ENCODE data around the gene FOXO1.

FOXO1 gene

DNA sequence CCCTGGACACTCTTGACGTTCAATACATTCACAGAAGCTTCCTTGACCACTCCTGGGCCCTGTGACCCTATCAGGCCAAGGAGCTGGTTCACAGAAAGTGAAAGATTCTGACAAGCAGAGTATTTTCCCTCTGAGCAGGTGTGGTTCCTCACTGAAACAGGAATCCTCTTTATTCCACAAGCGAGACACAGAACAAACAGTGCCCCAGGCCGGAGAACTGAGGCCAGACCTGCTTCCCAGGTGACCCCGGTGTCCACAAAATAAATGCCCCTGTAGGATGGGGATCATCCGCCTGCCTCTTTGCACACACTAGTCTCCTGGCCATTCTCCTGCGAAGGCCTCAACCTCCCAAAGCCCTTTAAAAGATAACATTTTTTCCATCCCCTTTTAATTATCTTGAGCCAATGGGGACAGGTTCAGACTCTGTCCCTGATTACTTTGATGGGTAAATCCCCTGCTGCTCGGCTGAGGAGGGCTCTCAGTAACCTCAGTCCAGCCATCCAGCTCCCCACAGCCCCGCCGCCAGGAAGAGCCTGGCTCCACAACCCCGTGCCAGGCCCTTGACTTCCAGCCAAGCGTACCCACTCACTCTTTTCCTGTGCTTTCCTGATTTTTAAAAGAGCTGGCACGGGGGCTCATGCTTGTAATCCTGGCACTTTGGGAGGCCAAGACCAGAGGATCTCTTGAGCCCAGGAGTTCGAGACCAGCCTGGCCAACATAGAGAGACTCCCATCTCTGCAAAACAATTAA is 129.1 kb downstream of the FOXO1 start:
- no peak for DNase-seq

DNA sequence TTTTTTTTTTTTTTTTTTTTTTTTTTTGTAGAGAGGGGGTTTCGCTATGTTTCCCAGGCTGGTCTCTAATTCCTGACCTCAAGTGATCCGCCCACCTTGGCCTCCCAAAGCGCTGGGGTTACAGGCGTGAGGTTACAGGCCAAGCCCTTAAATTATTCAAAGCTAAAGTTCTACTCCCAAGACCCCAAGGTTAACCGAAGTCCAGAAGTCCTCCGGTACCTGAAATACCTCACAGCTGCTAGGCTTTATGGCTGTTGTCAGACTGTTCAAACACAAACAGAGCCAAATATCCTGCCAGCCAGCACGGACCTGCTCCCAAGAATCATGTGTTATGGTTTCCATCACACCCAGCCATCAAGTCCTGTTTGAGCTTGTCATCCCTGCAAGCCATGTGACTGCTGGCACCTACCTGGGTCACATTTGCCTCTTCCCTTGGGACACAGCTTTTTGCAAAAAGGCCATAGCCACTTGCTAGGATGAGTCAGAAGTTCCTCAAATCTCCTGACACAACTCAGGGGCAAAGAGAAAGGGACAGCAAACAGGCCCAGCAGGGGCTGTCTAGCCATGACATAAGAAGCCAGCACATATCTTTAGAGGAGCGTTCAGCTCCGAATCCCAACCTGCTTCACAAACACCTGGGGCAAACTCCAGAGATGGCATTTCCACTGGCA is 129.9 kb downstream of the FOXO1 start:
- DNase-seq: no peak

DNA sequence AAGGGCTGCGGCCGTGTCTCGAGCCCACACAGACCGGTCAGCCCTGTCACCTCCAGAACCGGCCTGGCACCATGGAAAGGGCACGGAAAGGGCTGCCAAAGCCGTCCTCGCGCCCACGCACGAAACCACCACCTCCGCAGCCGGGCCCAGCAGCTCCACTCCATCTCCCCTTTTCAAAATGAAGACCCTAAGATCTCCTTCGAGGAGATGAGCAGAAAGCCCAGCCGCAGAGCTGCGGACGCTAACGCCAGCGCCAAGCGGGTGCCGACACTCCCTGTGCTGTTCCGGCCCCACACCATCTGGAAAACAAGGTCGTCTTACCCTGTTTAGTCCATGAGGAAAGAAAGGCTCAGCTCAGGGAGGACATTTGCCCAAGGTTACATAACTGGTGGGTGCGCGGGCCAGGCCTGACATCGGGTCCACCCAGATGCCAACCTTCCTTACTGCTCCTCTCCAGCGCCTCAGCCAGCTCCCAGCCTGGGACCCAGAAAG is 131.1 kb downstream of the FOXO1 start:
- DNase-seq: no peak

DNA sequence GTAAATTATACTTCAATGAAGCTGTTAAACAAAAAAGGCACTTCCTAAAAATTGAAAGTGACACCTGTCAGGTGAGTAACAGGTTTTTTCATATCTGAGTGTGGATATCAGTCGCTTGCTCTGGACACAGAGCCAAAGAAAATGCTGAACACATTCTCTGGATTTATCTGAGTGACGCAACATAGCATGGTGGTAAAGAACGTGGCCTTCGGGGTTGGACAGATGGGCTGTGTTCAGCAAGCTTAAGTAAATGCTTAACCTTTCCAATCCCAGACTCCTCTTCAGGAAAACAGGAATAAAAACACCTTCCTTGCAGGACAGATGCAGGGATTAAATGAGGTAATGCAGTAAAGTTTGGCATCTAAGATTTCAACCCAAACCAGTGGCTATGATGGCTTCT is 132.0 kb downstream of the FOXO1 start:
- DNase-seq: no peak

DNA sequence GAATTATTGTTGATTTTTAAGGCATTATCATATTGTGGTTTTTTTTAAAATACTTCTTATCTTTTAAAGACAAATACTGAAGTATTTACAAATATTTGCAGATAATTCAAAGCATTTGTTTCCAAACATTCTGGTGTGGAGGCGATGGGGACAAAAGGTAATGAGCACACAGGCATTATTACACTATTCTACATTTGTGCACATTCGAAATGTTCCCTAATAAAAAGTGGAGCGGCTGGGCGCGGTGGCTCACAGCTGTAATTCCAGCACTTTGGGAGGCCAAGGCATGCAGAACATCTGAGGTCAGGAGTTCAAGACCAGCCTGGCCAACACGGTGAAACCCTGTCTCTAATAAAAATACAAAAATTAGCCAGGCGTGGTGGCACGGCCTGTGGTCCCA is 133.4 kb downstream of the FOXO1 start:
- no peak for DNase-seq

DNA sequence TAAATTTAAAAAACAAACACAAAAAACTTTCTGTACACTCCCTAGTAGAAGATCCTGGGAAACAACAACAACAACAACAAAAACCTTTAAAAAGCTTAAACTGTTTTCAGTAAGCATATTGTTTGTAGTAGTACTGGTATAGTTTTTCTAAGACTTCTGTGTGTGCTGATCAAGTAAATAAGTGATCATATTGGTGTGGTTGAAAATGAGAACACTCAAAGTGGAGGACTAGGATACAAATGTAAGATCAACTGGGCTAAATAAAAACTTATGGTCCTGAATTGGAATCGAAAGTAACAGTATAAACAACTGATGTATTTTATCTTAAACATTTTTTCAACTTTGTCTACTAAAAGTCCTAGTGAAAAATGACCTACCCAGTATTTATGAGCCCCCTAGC is 135.5 kb downstream of the FOXO1 start:
- no peak for DNase-seq

DNA sequence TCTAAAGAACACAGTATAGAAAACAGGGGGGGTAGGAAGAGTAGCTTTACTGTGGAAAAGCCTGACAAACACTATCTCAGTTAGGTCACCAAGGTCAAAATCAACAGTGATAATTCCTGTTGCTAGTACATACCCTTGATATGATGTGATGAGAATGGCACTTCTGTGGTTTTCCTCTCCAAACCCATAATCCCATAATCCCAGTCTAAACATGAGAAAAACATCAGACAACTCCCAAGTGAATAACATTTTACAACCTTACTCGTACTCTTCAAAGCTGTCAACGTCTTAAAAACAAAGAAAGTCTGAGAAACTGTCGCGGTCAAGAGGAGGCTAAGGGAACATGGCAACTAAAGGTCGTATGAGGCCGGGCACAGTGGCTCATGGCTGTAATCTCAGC is 137.6 kb downstream of the FOXO1 start:
- no peak for DNase-seq

DNA sequence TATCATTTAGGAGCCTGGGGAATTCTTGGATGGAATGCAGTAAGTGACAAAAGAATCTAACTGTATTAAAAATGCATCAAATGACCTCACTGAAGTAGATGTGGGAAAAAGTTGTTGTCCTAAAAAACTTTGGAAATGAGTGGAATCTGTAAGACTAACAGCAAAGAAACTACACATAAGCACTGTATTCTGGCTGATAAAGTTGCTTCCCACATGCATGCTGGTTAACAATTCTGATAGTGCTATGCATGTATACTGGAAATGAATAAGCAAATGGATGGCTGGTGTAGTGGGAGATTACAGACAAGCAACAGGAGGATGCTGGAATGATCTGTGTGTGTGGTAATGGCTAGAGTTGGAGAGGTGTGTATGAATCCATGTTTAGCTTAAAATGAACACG is 138.5 kb downstream of the FOXO1 start:
- DNase-seq: no peak

DNA sequence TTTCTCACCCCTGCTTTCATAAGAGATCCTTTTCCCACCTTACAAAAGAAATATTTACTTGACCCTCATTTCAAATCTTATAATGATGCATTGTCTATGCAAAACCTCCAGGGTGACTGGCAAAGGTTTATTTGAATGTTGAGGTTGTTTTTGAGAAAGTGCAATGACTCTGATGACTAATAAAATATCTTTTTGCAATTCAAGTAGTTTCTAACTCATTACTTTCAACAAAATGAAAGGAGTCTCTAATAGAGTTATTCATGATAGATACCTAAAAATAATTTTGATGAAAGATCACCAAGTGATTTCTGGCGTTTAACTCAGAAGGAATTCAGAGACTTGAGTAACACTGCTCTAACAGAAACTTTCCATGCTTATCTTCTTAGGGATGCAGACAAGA is 144.2 kb downstream of the FOXO1 start:
- DNase-seq: no peak

DNA sequence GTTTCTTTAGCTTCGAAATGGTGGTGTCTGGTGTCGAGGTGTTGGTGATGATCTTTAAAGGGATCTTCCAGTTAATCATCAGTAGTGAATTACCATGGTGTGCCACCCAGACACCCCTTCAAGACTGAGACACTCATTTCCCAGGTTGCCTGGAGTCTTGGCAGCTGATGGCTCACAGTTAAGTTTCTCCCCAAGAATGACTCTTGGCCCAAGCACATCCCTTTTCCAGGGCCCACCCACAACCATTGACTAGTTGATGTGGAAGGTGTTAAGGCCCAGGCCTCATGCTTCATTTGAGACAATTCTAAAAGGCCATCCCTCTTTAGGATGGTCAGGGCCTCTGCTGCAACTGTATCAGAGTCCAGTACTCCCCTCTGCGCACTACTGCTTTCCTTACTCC is 145.5 kb downstream of the FOXO1 start:
- no peak for DNase-seq

DNA sequence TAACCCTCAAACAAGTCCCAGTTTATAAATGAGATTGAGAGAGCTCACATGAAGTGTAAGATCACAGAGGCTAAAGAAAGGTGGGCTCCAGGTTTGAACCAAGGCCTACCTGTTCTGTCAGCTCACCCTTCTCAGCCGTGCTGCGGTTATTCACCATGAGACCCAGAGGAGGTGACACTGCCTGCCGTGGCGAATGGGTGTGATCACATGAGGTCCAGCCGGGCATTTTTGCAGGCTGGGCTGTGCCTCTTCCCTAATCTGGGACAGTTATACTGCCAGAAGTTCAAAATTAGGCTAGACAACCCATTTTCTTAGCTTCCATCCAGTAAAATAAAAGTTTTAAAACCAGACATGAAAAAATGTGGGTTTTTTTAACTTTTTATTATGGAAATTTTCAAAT is 146.8 kb downstream of the FOXO1 start:
- DNase-seq: no peak

DNA sequence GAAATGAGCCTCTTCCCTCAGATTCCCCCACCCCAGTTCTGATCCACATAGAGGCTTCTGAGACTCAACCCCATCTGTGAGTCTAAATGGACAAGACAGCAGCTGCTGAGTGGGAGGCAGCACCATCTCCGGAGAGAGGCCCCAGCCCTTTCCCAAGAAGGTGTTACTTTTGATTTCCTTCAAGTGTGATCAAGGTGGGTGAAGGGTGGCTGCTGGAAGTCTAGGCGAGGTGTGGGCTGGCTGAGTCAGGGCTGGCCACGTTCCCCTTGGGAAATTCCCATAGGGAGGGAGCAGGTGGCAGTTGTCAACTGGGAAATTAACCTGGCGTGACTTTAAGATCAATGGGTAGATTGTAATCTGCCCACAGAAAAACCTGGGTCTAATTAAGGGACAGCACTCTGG is 148.0 kb downstream of the FOXO1 start:
- peak in 2 of 4 experiments; percentile 38 to 42 for DNase-seq

DNA sequence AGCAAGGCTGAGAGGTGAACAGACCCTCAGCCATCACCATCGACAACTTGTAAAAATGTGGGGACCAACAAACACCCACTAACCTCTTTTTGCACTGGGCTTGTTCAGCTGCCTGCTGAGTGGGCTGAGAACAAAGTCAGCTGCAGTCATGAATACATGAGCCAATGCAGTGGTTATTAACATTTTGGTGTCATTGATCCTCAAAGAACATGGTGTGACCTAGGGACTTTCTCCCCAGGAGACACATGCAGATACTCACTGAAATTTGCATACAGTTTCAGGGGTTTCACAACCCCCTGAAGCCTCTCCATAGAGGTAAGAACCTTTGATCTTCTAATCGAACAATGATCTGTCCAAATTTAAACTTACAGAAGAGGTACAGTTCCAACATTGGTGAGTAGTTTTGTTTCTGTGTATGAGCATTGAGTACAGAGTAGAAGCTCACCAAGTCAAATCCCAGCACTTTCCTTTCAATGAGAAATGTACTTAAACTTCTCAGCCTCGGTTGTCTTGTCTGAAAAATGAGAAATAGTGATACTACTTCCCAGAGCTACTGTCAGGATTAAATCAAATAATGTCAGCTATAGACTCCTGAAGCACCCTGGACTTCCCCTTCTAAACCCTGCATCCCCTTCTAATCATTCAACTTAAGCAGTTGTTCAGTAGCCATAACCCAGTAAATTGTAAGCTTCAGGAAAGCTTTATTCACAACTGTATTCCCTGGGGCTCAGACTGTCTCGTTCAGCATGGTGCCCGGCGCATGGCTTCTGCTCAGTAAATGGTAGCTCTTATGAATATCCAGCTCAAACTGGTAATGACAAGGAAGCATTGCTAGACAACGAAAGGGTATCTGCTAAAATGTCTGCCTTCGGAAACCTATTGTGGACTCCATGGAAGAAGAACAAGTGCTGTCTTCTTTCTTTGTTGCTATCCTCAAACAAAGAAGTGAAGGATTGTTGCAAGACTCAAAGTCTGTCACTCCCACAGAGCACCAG is 148.7 kb downstream of the FOXO1 start:
- peak in 1 of 4 experiments; percentile 18 for DNase-seq

DNA sequence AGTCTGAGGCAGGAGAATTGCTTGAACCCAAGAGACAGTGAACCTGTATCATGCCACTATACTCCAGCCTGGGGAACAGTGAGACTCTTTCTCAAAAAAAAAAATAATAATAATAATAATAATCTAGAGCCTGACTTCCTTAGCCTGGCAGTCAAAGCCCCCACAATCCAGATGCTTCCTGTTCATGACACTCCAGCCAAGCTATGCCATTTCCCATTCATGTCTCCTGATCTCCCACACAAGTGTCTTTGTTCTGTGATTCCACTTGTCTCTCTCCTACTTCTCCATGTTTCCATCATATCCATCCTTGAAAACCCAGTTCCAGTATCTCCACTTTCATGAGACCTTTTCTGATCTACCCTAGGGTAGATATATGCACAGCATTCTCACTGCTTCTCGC is 150.7 kb downstream of the FOXO1 start:
- no peak for DNase-seq

DNA sequence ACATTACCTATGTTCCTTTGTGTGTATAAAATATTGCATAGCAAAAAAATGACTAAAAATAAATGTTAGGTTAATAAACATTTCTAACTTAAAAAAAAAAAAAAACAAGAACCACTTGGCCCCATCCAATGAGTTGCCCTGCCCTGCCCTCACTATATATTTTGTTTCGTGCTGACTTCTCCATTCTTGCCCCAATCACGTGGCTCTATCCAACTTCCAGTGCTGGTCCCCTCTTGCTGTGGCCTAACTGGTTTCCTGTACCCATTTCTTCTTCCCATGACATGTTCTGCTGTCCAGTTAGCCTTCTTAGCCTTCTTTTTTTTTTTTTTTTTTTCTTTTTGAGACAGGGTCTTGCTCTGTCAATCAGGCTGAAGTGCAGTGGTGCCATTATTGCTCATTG is 151.6 kb downstream of the FOXO1 start:
- DNase-seq: no peak

DNA sequence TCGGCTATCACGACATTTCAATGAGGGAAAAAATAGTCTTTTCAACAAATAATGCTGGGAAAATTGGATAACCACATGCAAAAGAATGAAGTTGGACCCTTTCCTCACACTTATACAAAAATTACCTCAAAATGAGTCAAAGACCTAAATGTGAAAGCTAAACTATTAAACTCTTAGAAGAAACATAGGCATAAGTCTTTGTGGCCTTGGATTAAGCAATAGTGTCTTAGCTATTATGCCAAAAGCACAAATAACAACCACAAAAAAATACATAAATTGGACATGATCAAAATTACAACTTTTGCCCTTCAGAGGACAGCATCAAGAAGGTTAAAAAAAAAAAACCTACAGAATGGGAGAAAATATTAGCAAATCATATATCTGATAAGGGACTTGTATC is 156.6 kb downstream of the FOXO1 start:
- DNase-seq: no peak

DNA sequence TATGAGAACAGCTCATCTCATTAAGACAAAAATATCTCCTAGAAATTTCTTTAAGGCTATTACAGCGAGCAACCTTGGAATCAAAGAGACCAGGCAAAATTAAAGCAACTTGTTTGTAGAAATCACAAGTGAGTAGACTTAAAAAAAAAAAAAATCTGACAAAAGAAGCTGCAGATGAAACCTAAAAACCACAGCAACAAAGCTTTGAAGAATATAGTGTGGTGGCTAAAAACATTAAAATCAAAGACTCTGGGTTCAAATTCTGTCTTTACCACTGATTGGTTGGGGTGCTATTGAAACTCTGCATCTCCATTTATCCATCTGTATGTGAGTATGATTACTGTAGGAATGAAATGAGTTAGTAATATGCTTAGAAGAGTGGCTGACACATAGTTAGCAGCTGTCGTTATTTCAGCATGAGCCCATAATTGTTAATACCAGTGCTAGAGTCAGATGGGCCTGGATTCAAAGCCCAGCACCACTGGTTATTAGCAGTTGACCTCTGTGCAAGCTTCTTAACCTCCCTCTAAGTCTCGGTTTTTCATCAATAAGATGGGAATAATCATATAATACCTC is 157.6 kb downstream of the FOXO1 start:
- no peak for DNase-seq

DNA sequence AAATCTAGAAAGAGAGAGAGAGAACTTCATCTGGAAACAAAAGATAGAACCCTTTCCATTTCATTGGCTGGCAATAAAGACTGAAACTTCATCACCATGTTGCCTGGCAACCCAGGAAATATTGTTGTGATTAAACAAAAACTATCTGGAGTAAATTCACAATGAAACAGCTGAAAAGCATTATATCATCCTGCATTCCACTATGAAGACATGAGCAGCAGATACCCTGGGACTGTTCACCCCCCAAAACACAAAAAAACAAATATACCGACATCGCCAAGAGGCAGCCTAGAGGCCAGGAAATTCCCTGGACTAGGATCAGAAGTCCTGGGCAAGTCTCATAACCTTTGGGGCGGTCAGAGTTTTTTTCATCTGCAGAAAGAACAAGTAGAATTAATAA is 158.3 kb downstream of the FOXO1 start:
- DNase-seq: no peak

DNA sequence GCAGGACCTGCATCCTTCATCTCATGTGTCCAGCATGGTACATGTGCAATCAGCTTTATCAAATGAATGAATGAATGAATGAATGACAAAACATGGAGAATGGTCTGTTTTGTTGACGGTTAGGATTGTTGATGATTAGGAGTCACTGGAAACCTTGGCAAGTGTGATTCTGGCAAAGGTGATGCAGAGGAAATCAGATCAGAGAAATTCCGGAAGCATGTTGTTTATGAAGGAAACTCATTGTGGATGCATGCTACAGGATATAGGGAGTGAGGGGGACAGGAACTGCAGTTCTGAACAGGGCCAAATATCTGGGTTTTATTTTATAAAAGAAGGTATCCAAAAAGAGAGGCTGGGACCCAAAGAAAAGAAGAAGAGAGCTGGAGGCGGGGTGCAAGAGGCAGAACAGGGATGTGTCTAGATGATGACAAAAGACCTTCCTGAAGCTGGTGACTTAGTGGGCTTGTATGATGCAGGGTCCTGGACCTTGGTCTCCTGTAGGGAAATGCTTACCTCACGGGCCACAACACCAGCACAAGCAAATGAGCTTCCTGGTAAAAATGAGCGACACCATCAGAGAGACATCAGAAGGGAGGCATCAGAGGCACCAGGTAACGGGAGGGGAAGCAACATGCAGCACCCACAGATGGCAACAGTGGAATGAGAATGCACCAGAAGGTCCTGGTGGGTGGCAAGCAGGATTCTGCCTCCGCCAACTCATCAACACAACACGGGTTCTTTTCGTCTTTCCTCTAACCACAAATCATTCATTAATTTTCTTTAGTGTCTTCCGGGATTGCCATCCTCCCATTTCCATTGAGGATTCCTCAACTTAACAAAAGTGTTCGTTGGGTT is 159.6 kb downstream of the FOXO1 start:
- DNase-seq: no peak
